Neural cell (in vitro differentiated cells): ENCODE data around the gene NPIPB2. TPM values are rescaled to one million over a fixed set of nuclear protein-coding genes. Genes with fewer than 3 reads are reported as not detected.

Experiments used
- H2AFZ ChIP-seq: fragments of 200-600, 300-800 bp; sonication (generic), shearing (Covaris generic); 2 replicates; pipeline ENCODE4 v1.6.0; 2014; ENCODE audit warnings: low read depth, mild to moderate bottlenecking, antibody characterized with exemption, low read length, moderate library complexity
- H3F3A ChIP-seq: fragments of 200-600 bp; shearing (Covaris generic); 2 replicates; pipeline ENCODE4 v1.6.1; 2016; ENCODE audit warnings: mild to moderate bottlenecking, moderate library complexity, mixed read lengths, antibody characterized with exemption, low read length; ENCODE audit not compliant: insufficient read depth, poor library complexity, severe bottlenecking
- H3K27ac ChIP-seq: fragments of 200-600, 300-800 bp; sonication (generic), shearing (Covaris generic); 2 replicates; pipeline ENCODE4 v1.5.1; 2014; ENCODE audit warnings: mild to moderate bottlenecking, low read length, moderate library complexity
- H3K27me3 ChIP-seq: fragments of 300-800, 200-600 bp; sonication (generic), shearing (Covaris generic); 2 replicates; pipeline ENCODE4 v1.6.0; 2014; ENCODE audit warnings: mild to moderate bottlenecking, low read depth, low read length, moderate library complexity; ENCODE audit not compliant: insufficient read depth
- H3K36me3 ChIP-seq: fragments of 300-800, 200-600 bp; sonication (generic), shearing (Covaris generic); 2 replicates; pipeline ENCODE4 v1.5.1; 2014; ENCODE audit warnings: mild to moderate bottlenecking, antibody characterized with exemption, low read length, moderate library complexity; ENCODE audit not compliant: insufficient read depth
- H3K4me2 ChIP-seq: fragments of 300-800, 200-600 bp; sonication (generic), shearing (Covaris generic); 2 replicates; pipeline ENCODE4 v1.6.0; 2014; ENCODE audit warnings: mild to moderate bottlenecking, low read length
- H3K4me3 ChIP-seq: fragments of 300-800, 200-600 bp; sonication (generic), shearing (Covaris generic); 2 replicates; pipeline ENCODE4 v1.5.1; 2014; ENCODE audit warnings: mild to moderate bottlenecking, low read length, moderate library complexity
- H3K79me2 ChIP-seq: fragments of 200-600 bp; shearing (Covaris generic); replicated peaks from 2 replicates; pipeline ENCODE4 v1.6.0; 2014; ENCODE audit warnings: mild to moderate bottlenecking, low read length, moderate library complexity; ENCODE audit not compliant: insufficient read depth
- H3K9ac ChIP-seq: fragments of 300-800, 200-600 bp; sonication (generic), shearing (Covaris generic); 2 replicates; pipeline ENCODE4 v1.6.1; 2016; ENCODE audit warnings: mild to moderate bottlenecking, low read length, mixed read lengths
- H3K9me2 ChIP-seq: fragments of 200-600 bp; shearing (Covaris generic); 2 replicates; pipeline ENCODE4 v1.6.1; 2016; ENCODE audit warnings: mild to moderate bottlenecking, low read length, mixed read lengths; ENCODE audit not compliant: insufficient read depth
- H3K9me3 ChIP-seq: fragments of 200-600, 300-800 bp; sonication (generic), shearing (Covaris generic); 2 replicates; pipeline ENCODE4 v1.6.1; 2016; ENCODE audit warnings: mild to moderate bottlenecking, mixed run types, low read length, moderate library complexity, mixed read lengths
- H4K20me1 ChIP-seq: fragments of 200-600 bp; shearing (Covaris generic); 2 replicates; pipeline ENCODE4 v1.6.1; 2016; ENCODE audit warnings: mild to moderate bottlenecking, mixed run types; ENCODE audit not compliant: insufficient read depth
- EP300 ChIP-seq: fragments of 450-650 bp; conservative IDR thresholded peaks from 2 replicates; pipeline ENCODE4 v1.6.1; 2014; ENCODE audit warnings: antibody characterized with exemption, mild to moderate bottlenecking, moderate library complexity; ENCODE audit not compliant: poor library complexity, severe bottlenecking
- EZH2 ChIP-seq: fragments of 200-600, 300-800 bp; shearing (Covaris generic), sonication (generic); IDR thresholded peaks from 2 replicates; pipeline ENCODE4 v1.6.1; 2014; ENCODE audit warnings: antibody characterized with exemption, low read length, borderline replicate concordance, mild to moderate bottlenecking; ENCODE audit not compliant: insufficient read depth, poor library complexity, severe bottlenecking
- MXI1 ChIP-seq: fragments of 450-650 bp; conservative IDR thresholded peaks from 2 replicates; pipeline ENCODE4 v1.6.1; 2014; ENCODE audit warnings: antibody characterized with exemption, mild to moderate bottlenecking; ENCODE audit not compliant: poor library complexity, severe bottlenecking
- POLR2AphosphoS5 ChIP-seq: IDR thresholded peaks from 2 replicates; pipeline ENCODE4 v1.6.1; 2012
- RAD21 ChIP-seq: fragments of 450-650 bp; conservative IDR thresholded peaks from 2 replicates; pipeline ENCODE4 v1.6.1; 2014; ENCODE audit warnings: antibody characterized with exemption, mild to moderate bottlenecking, moderate library complexity
- REST ChIP-seq: IDR thresholded peaks from 2 replicates; pipeline ENCODE4 v1.6.1; 2012; ENCODE audit warnings: borderline replicate concordance
- SMC3 ChIP-seq: fragments of 450-650 bp; conservative IDR thresholded peaks from 2 replicates; pipeline ENCODE4 v1.6.1; 2014; ENCODE audit warnings: antibody characterized with exemption, mild to moderate bottlenecking, moderate library complexity; ENCODE audit not compliant: poor library complexity
- TAF1 ChIP-seq: IDR thresholded peaks from 2 replicates; pipeline ENCODE4 v1.6.1; 2012; ENCODE audit warnings: low read depth
- polyA plus RNA-seq: library from polyadenylated mRNA; depleted of rRNA; stranded (reverse); fragments of >200 nt; gene quantifications from 2 replicates; pipeline ENCODE4 v1.2.3, GENCODE V29; 2014
- TF ChIP-seq, protein P1 (sequence below): fragments of 450-650 bp; IDR thresholded peaks from 2 replicates; pipeline ENCODE4 v1.5.1; 2014; ENCODE audit warnings: antibody characterized with exemption, mild to moderate bottlenecking, moderate library complexity; ENCODE audit not compliant: poor library complexity, severe bottlenecking

NPIPB2 gene
- polyA plus RNA-seq, 1 donor from 2014 or later, result 0.82 TPM

DNA sequence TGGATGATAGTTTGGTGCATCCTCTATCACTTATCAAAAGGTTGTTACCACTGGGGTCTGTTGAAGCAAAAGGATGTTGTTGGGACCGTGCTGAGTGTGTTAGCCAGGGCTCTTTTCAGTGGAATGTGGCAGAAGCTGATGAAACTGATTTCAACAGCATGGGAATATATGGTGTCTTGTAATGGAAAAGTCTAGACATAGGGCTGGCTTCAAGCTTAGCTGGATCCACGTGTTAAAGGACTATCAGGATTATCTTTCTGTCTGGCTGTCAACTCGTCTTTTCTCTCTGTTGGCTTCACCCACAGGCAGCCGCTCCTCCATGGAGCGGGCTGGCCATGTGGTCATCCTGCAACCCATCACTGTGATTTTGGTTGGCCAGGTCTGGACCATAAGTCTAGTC lies 43.4 kb upstream of the NPIPB2 start:
- Histone ChIP-seq H3K36me3 (no peaks in the 10 kb centered on the region), H3K9ac (no peak overlapping the region), H2AFZ (no peak overlapping the region), H3K4me3 (no peak overlapping the region), H3K9me2 (no peaks in the 10 kb centered on the region), H3K9me3 (no peaks in the 10 kb centered on the region), H3K79me2 (no peaks in the 10 kb centered on the region), H4K20me1 (no peaks in the 10 kb centered on the region), H3K4me2 (no peak overlapping the region), H3F3A (no peaks in the 10 kb centered on the region), H3K27ac (no peak overlapping the region), H3K27me3 (no peaks in the 10 kb centered on the region)
- TF ChIP-seq POLR2AphosphoS5 (no peak), EZH2 (no peak), TAF1 (no peak), EP300 (no peak), REST (no peak), RAD21 (no peak), MXI1 (no peak), SMC3 (no peak)
- TF ChIP-seq, protein P1, sequence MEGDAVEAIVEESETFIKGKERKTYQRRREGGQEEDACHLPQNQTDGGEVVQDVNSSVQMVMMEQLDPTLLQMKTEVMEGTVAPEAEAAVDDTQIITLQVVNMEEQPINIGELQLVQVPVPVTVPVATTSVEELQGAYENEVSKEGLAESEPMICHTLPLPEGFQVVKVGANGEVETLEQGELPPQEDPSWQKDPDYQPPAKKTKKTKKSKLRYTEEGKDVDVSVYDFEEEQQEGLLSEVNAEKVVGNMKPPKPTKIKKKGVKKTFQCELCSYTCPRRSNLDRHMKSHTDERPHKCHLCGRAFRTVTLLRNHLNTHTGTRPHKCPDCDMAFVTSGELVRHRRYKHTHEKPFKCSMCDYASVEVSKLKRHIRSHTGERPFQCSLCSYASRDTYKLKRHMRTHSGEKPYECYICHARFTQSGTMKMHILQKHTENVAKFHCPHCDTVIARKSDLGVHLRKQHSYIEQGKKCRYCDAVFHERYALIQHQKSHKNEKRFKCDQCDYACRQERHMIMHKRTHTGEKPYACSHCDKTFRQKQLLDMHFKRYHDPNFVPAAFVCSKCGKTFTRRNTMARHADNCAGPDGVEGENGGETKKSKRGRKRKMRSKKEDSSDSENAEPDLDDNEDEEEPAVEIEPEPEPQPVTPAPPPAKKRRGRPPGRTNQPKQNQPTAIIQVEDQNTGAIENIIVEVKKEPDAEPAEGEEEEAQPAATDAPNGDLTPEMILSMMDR, result no peak

- Histone ChIP-seq H3K9me3 (no peaks in the 10 kb centered on the region), H3K27ac (no peak overlapping the region), H3K4me2 (no peak overlapping the region), H3K4me3 (no peak overlapping the region), H2AFZ (no peak overlapping the region), H3K36me3 (no peaks in the 10 kb centered on the region), H3F3A (no peaks in the 10 kb centered on the region), H3K79me2 (peaks cover 10% of the 10 kb centered on the region), H3K27me3 (no peaks in the 10 kb centered on the region), H3K9me2 (no peaks in the 10 kb centered on the region), H4K20me1 (no peaks in the 10 kb centered on the region), H3K9ac (no peak overlapping the region)
- TF ChIP-seq MXI1 (no peak), EP300 (no peak), POLR2AphosphoS5 (no peak), EZH2 (no peak), TAF1 (no peak), RAD21 (no peak), REST (no peak), SMC3 (no peak)
- TF ChIP-seq, protein P1, result no peak
Measured at GRCh38 chr16:11980136-11980844, 38.4 kb upstream of the NPIPB2 start.
